Hematopoietic multipotent progenitor cell treated with erythropoietin and hydrocortisone succinate and interleukin-3 and kit ligand, for 15 days (in vitro differentiated cells): ENCODE results near the gene CDKL5.

Source experiments
- DNase-seq: peaks from one replicate; pipeline ENCODE4 v3.0.0-alpha.2; 2015; ENCODE audit warnings: low spot score

The CDKL5 gene

DNA sequence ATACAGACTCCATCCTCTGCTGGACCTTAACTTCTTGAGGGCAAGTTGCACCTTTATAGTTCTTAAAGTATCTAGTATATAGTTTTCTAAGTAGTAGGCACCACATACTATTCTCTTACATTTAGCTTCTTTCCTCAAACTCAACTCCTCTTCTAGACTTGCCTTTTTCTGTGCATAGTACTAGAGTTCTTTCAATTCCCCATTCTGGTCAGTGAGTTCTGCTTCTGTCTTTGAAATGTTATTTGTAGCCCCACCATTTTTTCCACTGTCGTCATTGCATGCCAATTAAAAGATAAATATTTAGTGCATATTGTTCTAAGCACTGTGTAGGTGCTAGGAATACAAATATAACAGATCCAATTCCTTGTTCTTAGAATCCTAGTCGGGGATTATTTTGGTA, 31.6 kb downstream of the CDKL5 start:
- DNase-seq: no peak

- no peak for DNase-seq
These were observed 36.0 kb downstream of the CDKL5 start for GRCh38 chrX:18461431-18461830.

DNA sequence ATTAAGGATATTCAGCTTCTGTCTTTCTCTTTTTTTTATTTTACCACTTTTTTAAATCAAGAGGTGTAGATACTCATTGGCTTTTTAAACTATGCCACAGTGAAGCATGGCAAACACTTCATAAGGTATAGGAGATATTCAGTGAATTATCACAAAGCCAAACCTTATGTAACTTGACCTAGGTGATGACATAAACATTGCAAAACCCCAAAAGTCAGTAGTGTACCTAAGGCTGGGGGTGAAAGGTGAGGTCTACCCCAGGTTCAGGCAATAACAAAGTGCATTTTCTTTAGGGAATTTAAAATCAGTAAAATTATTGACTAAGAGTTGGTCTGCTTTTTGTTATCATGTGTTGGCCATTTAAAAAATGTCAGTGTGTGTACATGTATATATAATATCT, 39.1 kb downstream of the CDKL5 start:
- DNase-seq: no peak

GRCh38 chrX:18465051-18465450, 39.6 kb downstream of the CDKL5 start:
- DNase-seq: no peak

GRCh38 chrX:18468599-18468998, 43.2 kb downstream of the CDKL5 start:
- DNase-seq: no peak

DNA sequence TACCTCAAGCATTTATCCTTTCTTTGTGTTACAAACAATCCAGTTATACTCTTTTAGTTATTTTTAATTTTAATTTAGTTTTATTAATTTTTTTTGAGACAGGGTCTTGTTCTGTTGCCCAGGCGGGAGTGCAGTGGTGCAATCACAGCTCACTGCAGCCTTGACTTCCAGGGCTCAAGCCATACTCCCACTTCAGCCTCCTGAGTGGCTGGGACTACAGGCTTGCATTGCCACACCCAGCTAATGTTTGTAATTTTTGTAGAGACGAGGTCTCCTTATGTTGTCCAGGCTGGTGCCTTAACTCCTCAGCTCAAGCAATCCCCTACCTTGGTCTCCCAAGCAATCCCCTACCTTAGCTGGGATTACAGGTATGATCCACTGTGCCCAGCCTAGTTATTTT, 45.9 kb downstream of the CDKL5 start:
- DNase-seq: no peak

DNA sequence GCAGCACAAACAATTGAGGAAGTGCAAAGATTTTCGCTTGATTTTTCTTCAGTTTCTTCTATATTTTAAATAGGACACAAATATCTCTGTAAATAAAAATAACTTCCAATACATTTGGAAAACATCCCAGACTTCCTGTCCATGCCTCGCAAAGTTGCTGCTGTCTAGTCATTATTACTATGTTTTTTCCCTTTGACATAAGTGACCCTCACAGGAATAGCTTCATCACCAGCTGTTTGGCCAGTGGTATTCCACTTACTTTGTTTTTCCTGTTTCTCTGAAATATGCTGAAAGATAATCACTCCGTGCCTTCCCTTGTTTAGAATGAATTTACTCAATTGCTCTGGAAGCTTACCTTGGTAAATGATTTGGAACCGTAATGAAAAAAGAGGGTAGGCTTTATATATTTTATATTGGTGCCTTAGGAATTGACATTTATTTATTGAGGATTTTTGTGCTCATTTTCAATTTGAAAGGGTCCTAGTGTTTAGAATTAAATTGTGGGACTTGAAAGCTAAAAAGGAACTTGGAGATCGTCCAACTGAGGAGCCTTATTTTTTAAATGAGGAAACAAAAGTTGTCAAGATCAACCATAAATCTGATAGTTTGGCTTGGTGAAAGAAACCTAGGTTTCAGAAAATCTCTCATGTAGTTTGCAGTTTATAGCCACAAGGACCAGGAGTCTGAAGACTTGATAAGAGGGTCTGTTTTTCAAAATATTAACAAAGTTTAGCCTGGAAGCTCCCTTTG, 65.6 kb downstream of the CDKL5 start:
- no peak for DNase-seq

- DNase-seq: no peak
These were observed 66.4 kb downstream of the CDKL5 start for GRCh38 chrX:18491587-18492340.

- DNase-seq: no peak
These were observed 109.5 kb downstream of the CDKL5 start for GRCh38 chrX:18534949-18535348.

GRCh38 chrX:18537068-18537467, 111.7 kb downstream of the CDKL5 start:
- DNase-seq: no peak

GRCh38 chrX:18537524-18537923, 112.1 kb downstream of the CDKL5 start:
- DNase-seq: no peak

DNA sequence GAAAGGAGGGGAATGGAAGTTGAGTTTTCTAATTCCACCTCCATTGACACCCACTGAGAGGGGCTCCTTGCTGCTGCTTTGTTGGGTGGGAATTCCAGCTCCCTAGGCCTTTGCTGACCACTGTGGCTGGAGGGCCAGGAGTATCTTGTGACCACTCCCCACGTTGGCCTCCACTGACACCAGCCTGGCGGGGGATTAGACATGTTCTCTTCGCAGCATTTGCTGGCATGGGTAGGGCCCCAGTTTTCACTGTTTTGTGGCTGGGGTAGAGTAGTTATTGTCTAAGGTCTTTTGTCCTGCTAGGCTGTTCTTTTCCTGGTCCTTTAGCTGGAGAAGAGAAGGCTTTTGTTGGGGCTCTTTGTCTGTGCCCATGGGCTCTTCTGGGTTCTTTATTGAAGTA, 116.7 kb downstream of the CDKL5 start:
- no peak for DNase-seq

- DNase-seq: no peak
These were observed 117.5 kb downstream of the CDKL5 start for GRCh38 chrX:18542905-18543304.

- DNase-seq: no peak
These were observed 118.3 kb downstream of the CDKL5 start for GRCh38 chrX:18543738-18544137.

- DNase-seq: no peak
These were observed 120.4 kb downstream of the CDKL5 start for GRCh38 chrX:18545771-18546170.

- DNase-seq: no peak
These were observed 123.6 kb downstream of the CDKL5 start for GRCh38 chrX:18548996-18549395.

- no peak for DNase-seq
These were observed 124.2 kb downstream of the CDKL5 start for GRCh38 chrX:18549643-18550042.

GRCh38 chrX:18557879-18558278, 132.5 kb downstream of the CDKL5 start:
- no peak for DNase-seq

GRCh38 chrX:18558799-18559198, 133.4 kb downstream of the CDKL5 start:
- DNase-seq: no peak

- DNase-seq: no peak
These were observed 135.6 kb downstream of the CDKL5 start for GRCh38 chrX:18561020-18561419.

DNA sequence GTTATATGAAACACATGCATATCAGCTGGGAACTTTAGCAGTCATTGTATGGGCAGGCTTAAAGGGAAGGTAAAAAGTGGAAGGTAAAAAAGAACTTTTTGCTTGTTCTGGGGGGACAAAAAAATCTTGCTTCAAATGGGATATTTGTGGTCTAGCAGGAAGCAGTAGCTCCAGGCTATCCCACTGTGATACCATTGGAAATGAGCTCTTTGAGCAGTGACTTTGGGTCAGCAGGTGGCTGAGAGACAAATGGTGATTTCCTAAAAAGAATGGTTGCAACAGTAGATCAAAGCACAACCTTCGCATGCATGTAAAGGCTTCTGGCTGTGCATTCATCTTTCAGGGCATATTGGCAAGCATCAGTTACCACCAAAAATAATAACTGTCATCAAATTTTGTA, 140.3 kb downstream of the CDKL5 start:
- DNase-seq: no peak

DNA sequence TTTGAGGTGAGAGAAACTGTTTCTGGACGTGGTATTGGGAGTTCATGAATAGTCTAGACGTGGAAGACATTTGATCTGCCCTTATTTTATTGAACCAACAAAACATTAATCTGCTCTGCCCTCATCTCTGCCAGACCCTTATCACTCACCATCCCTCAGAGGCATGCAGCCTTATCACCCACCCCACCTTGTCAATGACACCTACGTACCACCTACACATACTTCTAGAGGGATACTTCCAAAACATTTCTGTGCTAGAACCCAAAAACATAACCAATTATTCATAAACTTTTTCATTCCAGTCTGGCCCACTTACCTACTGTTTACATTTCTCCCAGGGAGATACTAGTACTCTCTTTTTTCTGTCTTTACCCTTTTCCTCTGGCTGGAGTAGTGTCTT, 141.3 kb downstream of the CDKL5 start:
- DNase-seq: no peak

DNA sequence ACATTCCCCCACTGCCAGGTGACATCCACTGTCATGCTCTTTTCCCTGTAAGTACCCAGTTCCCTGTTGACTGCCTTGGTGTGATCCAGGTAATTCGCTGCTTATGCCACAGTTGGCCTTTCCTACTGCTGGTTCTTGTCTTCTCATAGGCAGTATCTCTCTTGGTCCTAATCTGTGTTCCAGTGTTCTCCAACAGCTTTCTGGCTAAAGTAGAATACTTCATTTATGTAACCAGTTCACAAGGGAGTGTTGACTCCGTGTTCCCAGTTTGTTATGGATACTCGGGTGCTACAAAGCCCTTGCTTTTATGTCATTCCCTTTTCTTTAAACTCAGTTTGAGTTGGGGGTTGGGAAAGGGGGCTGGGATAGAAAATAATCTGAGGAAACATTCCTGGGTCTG, 148.1 kb downstream of the CDKL5 start:
- DNase-seq: no peak

DNA sequence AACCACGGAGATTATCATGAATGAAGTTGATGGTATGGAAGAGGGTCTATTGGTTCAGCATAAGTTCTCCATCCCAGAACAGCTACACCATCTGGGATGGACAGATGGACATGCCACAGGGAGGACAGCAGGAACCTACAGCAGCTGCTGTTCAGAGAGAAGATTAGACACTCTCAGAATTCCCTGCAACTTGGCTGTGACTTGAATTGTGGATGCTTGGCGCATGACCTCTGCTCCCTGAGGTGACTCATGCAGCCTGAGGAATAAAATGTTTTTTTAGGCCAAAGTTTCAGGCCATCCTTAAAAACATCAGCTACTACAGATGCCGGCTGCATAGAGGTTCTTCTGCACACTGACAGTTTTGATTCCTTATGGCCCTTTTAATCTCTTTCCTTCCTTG, 149.2 kb downstream of the CDKL5 start:
- DNase-seq: no peak
